Suprapubic skin (tissue), 4 donors: ENCODE results near the gene YTHDC2.

Experiments used
- CTCF ChIP-seq, 2 donors: fragments of 200-600 bp in 1 of 2; fragments of 450-650 bp in 1 of 2; sonication (generic) in 1 of 2; IDR thresholded peaks; one replicate each; pipeline ENCODE4 v1.5.1; 2016 to 2019; ENCODE audit warnings: antibody characterized with exemption in 2 of 2, mild to moderate bottlenecking in 1 of 2, moderate library complexity in 1 of 2
- EP300 ChIP-seq: sonication (generic); formaldehyde crosslinking; IDR thresholded peaks from one replicate; pipeline ENCODE4 v1.6.1; 2017; ENCODE audit warnings: antibody characterized with exemption
- POLR2AphosphoS5 ChIP-seq, 3 donors: sonication (generic); formaldehyde crosslinking; IDR thresholded peaks; one replicate each; pipeline ENCODE4 v1.6.1; 2017; ENCODE audit warnings: antibody characterized with exemption in 3 of 3

- TF ChIP-seq EP300 (no peak), CTCF (IDR thresholded peaks at IDR 0.05) (no peak), POLR2AphosphoS5 (IDR thresholded peaks at IDR 0.05) (no peak)
Observed at GRCh38 chr5:113632996-113633395, 119.5 kb downstream of the YTHDC2 start.
